SHP77 treated with DMSO at 0.1 percent for 48 hours (cell line): Measurements from ENCODE around the gene THUMPD1.
"Not testable (repeated sequence)": the region's sequence is repeated elsewhere in the genome, so short reads cannot be mapped to it uniquely, and the experiment has no call there.

Source experiments
- DNase-seq: peaks from one replicate; lab custom pipeline; 2025; lab: John Stamatoyannopoulos, UW

Gene THUMPD1

GRCh38 chr16:20749474-20749873, 7.9 kb upstream of the THUMPD1 start:
- DNase-seq = no peak

GRCh38 chr16:20747030-20747816, 5.6 kb upstream of the THUMPD1 start:
- DNase-seq = no peak

- DNase-seq = no peak
Measured at GRCh38 chr16:20746461-20746860, 4.8 kb upstream of the THUMPD1 start.

- DNase-seq = no peak
Measured at GRCh38 chr16:20744922-20745440, 3.4 kb upstream of the THUMPD1 start.

- DNase-seq = no peak
Measured at GRCh38 chr16:20743591-20743990, 2.0 kb upstream of the THUMPD1 start.

- peak; percentile 30 for DNase-seq
Measured at GRCh38 chr16:20740901-20741521, 607 bp downstream of the THUMPD1 start.

- DNase-seq = no peak
Measured at GRCh38 chr16:20740007-20740883, 1.4 kb downstream of the THUMPD1 start.

- no peak for DNase-seq
Measured at GRCh38 chr16:20735490-20735889, 6.1 kb downstream of the THUMPD1 start.

- no peak for DNase-seq
Measured at GRCh38 chr16:20734782-20735181, 6.8 kb downstream of the THUMPD1 start.

GRCh38 chr16:20734056-20734455, 7.6 kb downstream of the THUMPD1 start:
- DNase-seq = no peak

GRCh38 chr16:20729141-20729540, 12.5 kb downstream of the THUMPD1 start:
- no peak for DNase-seq

GRCh38 chr16:20727181-20727580, 14.4 kb downstream of the THUMPD1 start:
- DNase-seq = no peak

- DNase-seq = no peak
Measured at GRCh38 chr16:20726661-20727060, 15.0 kb downstream of the THUMPD1 start.

GRCh38 chr16:20720251-20720650, 21.4 kb downstream of the THUMPD1 start:
- no peak for DNase-seq

GRCh38 chr16:20717718-20718117, 23.9 kb downstream of the THUMPD1 start:
- DNase-seq = not testable (repeated sequence)

GRCh38 chr16:20711277-20711911, 30.2 kb downstream of the THUMPD1 start:
- no peak for DNase-seq

GRCh38 chr16:20708129-20708528, 33.5 kb downstream of the THUMPD1 start:
- not testable (repeated sequence) for DNase-seq

GRCh38 chr16:20707461-20707860, 34.2 kb downstream of the THUMPD1 start:
- DNase-seq = no peak

- not testable (repeated sequence) for DNase-seq
Measured at GRCh38 chr16:20705972-20706371, 35.6 kb downstream of the THUMPD1 start.

- no peak for DNase-seq
Measured at GRCh38 chr16:20704281-20704680, 37.3 kb downstream of the THUMPD1 start.

- DNase-seq = not testable (repeated sequence)
Measured at GRCh38 chr16:20701692-20702091, 39.9 kb downstream of the THUMPD1 start.

- DNase-seq = no peak
Measured at GRCh38 chr16:20696618-20697017, 45.0 kb downstream of the THUMPD1 start.
